Epithelial cell of esophagus (primary cell): ENCODE measurements around the gene PCF11.
A peak's percentile ranks its signal among the peaks of the same experiment; 100 is the strongest.
"Not testable (repeated sequence)": the region's sequence is repeated elsewhere in the genome, so short reads cannot be mapped to it uniquely, and the experiment has no call there.

ENCODE experiments used
- DNase-seq: peaks from one replicate; pipeline ENCODE4 v3.0.0; 2010; ENCODE audit warnings: low read depth
- H3K4me3 ChIP-seq: 2 replicates; pipeline ENCODE4 v1.5.1; 2011; ENCODE audit warnings: mild to moderate bottlenecking, low read length, control low read depth
- CTCF ChIP-seq: IDR thresholded peaks from 2 replicates; pipeline ENCODE4 v1.5.1; 2011; ENCODE audit warnings: low read depth, mild to moderate bottlenecking, low read length, control low read depth, inconsistent platforms; ENCODE audit not compliant: insufficient read depth; ENCODE audit errors: missing control alignments

The PCF11 gene

GRCh38 chr11:83205608-83206185 lies 48.8 kb downstream of the PCF11 start:
- TF ChIP-seq CTCF, result no peak
- DNase-seq, result no peak

GRCh38 chr11:83206221-83206620 lies 49.3 kb downstream of the PCF11 start:
- no peak for TF ChIP-seq CTCF
- no peak for DNase-seq
- H3K4me3 ChIP-seq, result no peak overlapping the region

More at GRCh38 chr11:83205608-83206185, 48.8 kb downstream of the PCF11 start:
- H3K4me3 ChIP-seq, result no peak overlapping the region

- not testable (repeated sequence) for H3K4me3 ChIP-seq
- DNase-seq, result peak; percentile 23
Observed at GRCh38 chr11:83206771-83207382, 49.9 kb downstream of the PCF11 start.

- peak; percentile 9 for TF ChIP-seq CTCF
- no peak overlapping the region for H3K4me3 ChIP-seq
- no peak for DNase-seq
Observed at GRCh38 chr11:83219095-83219494, 62.2 kb downstream of the PCF11 start.

GRCh38 chr11:83220260-83220659 lies 63.3 kb downstream of the PCF11 start:
- no peak for TF ChIP-seq CTCF
- no peak overlapping the region for H3K4me3 ChIP-seq
- peak; percentile 7 for DNase-seq

GRCh38 chr11:83221694-83222093 lies 64.8 kb downstream of the PCF11 start:
- DNase-seq, result no peak
- H3K4me3 ChIP-seq, result no peak overlapping the region
- TF ChIP-seq CTCF, result no peak

GRCh38 chr11:83222499-83222898 lies 65.6 kb downstream of the PCF11 start:
- no peak overlapping the region for H3K4me3 ChIP-seq
- peak; percentile 52 for DNase-seq
- TF ChIP-seq CTCF, result no peak
